ENCODE measurements around the gene MARCHF2.

Gene MARCHF2

GRCh38 chr19:8460516-8461298 is 47.6 kb downstream of the MARCHF2 start:
- Mint-ChIP-seq H3K9me3 (no peaks in the 10 kb centered on the region), H3K27ac (peak overlapping the region; percentile 54), H3K4me1 (peaks cover 56% of the 10 kb centered on the region), H3K36me3 (ENCODE audit: low read depth) (peaks cover 72% of the 10 kb centered on the region), H3K4me3 (no peak overlapping the region), H3K27me3 (ENCODE audit: low read depth, poor library complexity) (peaks cover 3% of the 10 kb centered on the region)
- no peak for TF ChIP-seq CTCF (IDR thresholded peaks at IDR 0.05)
- no peak for DNase-seq

- DNase-seq: no peak
- Mint-ChIP-seq H3K36me3 (ENCODE audit: low read depth) (peaks cover 72% of the 10 kb centered on the region), H3K27ac (peak overlapping the region; percentile 61), H3K4me3 (no peak overlapping the region), H3K9me3 (no peaks in the 10 kb centered on the region), H3K27me3 (ENCODE audit: low read depth, poor library complexity) (peaks cover 3% of the 10 kb centered on the region), H3K4me1 (peaks cover 50% of the 10 kb centered on the region)
- no peak for TF ChIP-seq CTCF (IDR thresholded peaks at IDR 0.05)
Observed at GRCh38 chr19:8461376-8461775, 48.3 kb downstream of the MARCHF2 start.

GRCh38 chr19:8461891-8462290 is 48.8 kb downstream of the MARCHF2 start:
- Mint-ChIP-seq H3K27ac (peak overlapping the region; percentile 61), H3K27me3 (ENCODE audit: low read depth, poor library complexity) (peaks cover 3% of the 10 kb centered on the region), H3K4me3 (no peak overlapping the region), H3K4me1 (peaks cover 44% of the 10 kb centered on the region), H3K9me3 (no peaks in the 10 kb centered on the region), H3K36me3 (ENCODE audit: low read depth) (peaks cover 72% of the 10 kb centered on the region)
- DNase-seq: no peak
- no peak for TF ChIP-seq CTCF (IDR thresholded peaks at IDR 0.05)

- H3K36me3 Mint-ChIP-seq (ENCODE audit: low read depth): peaks cover 75% of the 10 kb centered on the region
- peaks cover 44% of the 10 kb centered on the region for H3K4me1 Mint-ChIP-seq
- H3K9me3 Mint-ChIP-seq: no peaks in the 10 kb centered on the region
- no peak overlapping the region for H3K4me3 Mint-ChIP-seq
- H3K27ac Mint-ChIP-seq: peak overlapping the region; percentile 2
- TF ChIP-seq CTCF (IDR thresholded peaks at IDR 0.05): no peak
- DNase-seq: no peak
- H3K27me3 Mint-ChIP-seq (ENCODE audit: low read depth, poor library complexity): peaks cover 3% of the 10 kb centered on the region
Observed at GRCh38 chr19:8462571-8462970, 49.5 kb downstream of the MARCHF2 start.

- Mint-ChIP-seq H3K4me3 (no peak overlapping the region), H3K9me3 (no peaks in the 10 kb centered on the region), H3K27ac (peak overlapping the region; percentile 62), H3K4me1 (peaks cover 40% of the 10 kb centered on the region), H3K36me3 (ENCODE audit: low read depth) (peaks cover 75% of the 10 kb centered on the region), H3K27me3 (ENCODE audit: low read depth, poor library complexity) (peaks cover 3% of the 10 kb centered on the region)
- no peak for DNase-seq
- no peak for TF ChIP-seq CTCF (IDR thresholded peaks at IDR 0.05)
Observed at GRCh38 chr19:8463365-8463764, 50.3 kb downstream of the MARCHF2 start.

GRCh38 chr19:8466018-8466417 is 52.9 kb downstream of the MARCHF2 start:
- no peak overlapping the region for H3K4me3 Mint-ChIP-seq
- H3K4me1 Mint-ChIP-seq: peaks cover 28% of the 10 kb centered on the region
- no peak for TF ChIP-seq CTCF (IDR thresholded peaks at IDR 0.05)
- no peaks in the 10 kb centered on the region for H3K27me3 Mint-ChIP-seq (ENCODE audit: low read depth, poor library complexity)
- no peak overlapping the region for H3K27ac Mint-ChIP-seq
- H3K36me3 Mint-ChIP-seq (ENCODE audit: low read depth): peaks cover 90% of the 10 kb centered on the region
- DNase-seq: no peak
- H3K9me3 Mint-ChIP-seq: no peaks in the 10 kb centered on the region

Data from nephron progenitor cell (in vitro differentiated cells).